ENCODE results near the gene ATAD3B.
A peak's percentile ranks its signal among the peaks of the same experiment; 100 is the strongest.
"Not testable (repeated sequence)": the region's sequence is repeated elsewhere in the genome, so short reads cannot be mapped to it uniquely, and the experiment has no call there.

ATAD3B gene

DNA sequence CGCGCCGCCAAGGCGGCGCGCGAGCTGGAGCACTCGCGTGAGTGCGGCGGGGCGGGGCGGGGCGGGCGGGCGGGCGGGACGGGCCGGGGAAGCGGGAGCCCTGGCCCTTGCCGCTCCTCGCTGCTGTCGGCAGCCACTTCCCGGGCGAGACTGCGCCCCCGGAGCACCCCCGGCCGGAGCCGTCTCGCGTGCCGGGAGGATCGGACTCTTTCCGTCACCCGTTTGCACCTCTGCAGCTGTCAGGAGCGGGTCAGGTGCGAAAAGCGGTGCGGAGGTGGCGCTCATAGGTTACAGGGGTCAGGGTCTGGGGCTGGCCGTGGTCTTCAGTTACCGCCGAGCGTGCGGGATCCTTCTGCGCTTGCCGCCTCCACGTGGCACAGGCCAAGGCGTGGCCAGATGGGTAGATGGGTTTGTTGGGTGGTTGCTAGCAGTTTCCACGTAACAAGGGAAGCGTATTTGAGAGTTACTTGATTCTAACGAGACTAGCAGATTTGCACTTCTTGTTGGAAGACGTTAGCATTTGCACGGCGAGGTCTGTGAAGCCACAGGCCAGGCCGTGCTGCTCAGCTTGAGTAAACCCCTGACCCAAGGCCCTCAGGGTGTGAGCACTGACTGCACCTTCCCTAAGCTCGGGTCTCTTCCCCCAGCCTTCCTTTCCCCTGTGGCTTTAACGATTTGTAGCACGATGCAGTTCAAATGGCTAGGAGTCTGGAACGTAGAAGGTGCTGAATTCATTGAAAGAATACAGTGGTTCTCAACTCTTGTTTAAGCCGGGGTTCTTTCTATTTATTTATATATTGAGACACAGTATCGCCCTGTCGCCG is 700 bp downstream of the ATAD3B start:
- Histone ChIP-seq H3K4me1 (ENCODE audit: control insufficient read depth in 1 of 2, insufficient read depth in 2 of 2, low read length in 2 of 2) (peaks cover 0 to 21% of the 10 kb centered on the region in 2 donors), H3K4me3 (ENCODE audit: low read depth in 1 of 2, low read length in 2 of 2) (peak overlapping the region; percentile 54 to 83)
- H3K9me3 ChIP-seq (ENCODE audit: control insufficient read depth in 1 of 2, low read length in 2 of 2); H3K36me3 ChIP-seq (ENCODE audit: control insufficient read depth in 1 of 2, insufficient read depth in 2 of 2, low read length in 2 of 2); H3K27ac ChIP-seq (ENCODE audit: low read length); H3K27me3 ChIP-seq (ENCODE audit: low read depth, low read length): not testable (repeated sequence)

DNA sequence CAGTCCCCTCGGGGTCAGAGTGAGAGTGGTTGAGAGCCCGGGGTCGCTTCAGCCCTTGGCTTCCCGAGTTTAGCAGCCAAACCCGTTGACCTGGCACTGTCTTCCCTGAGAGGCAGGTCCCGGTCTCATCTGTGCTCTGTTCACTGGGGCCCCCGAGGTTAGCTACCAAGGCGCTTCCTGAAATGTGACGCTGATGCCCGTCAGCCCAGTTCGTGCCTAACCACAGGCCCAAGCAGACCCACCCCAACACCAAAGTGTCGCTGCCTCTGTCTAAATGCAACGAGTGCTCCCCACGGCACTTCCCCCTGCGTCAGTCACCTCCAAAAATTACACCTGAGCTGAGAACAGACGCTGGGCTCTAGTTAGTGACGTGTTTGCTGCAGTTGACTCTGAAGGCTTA is 4.4 kb downstream of the ATAD3B start:
- H3K27me3 ChIP-seq (ENCODE audit: low read depth, low read length); H3K9me3 ChIP-seq (ENCODE audit: control insufficient read depth in 1 of 2, low read length in 2 of 2); H3K27ac ChIP-seq (ENCODE audit: low read length); H3K4me3 ChIP-seq (ENCODE audit: low read depth in 1 of 2, low read length in 2 of 2): not testable (repeated sequence)
- Histone ChIP-seq H3K4me1 (ENCODE audit: control insufficient read depth in 1 of 2, insufficient read depth in 2 of 2, low read length in 2 of 2) (peaks cover 0 to 12% of the 10 kb centered on the region in 2 donors), H3K36me3 (ENCODE audit: control insufficient read depth in 1 of 2, insufficient read depth in 2 of 2, low read length in 2 of 2) (peaks cover 9 to 25% of the 10 kb centered on the region in 2 donors)

DNA sequence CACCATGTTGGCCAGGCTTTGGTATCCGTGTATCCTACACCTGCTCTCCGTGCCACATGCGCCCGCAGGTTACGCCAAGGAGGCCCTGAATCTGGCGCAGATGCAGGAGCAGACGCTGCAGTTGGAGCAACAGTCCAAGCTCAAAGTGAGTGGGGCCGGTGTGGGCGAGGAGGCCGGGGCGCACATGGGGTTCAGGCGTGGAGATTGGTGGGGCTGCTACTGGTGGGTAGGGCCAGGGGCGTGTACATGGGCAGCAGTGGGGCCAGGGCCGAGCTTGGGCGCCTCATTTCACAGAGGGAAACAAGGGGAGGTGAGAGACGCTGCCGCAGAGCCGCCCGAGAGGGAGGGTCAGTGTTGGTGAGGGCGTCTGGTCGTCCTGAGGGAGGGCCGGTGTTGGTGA is 5.6 kb downstream of the ATAD3B start:
- no peak overlapping the region for H3K27ac ChIP-seq (ENCODE audit: low read length)
- no peak overlapping the region for H3K4me3 ChIP-seq (ENCODE audit: low read depth in 1 of 2, low read length in 2 of 2)
- H3K9me3 ChIP-seq (ENCODE audit: control insufficient read depth in 1 of 2, low read length in 2 of 2), result no peaks in the 10 kb centered on the region
- H3K4me1 ChIP-seq (ENCODE audit: control insufficient read depth in 1 of 2, insufficient read depth in 2 of 2, low read length in 2 of 2), result peaks cover 0 to 11% of the 10 kb centered on the region in 2 donors
- no peaks in the 10 kb centered on the region for H3K27me3 ChIP-seq (ENCODE audit: low read depth, low read length)
- peaks cover 9 to 26% of the 10 kb centered on the region in 2 donors for H3K36me3 ChIP-seq (ENCODE audit: control insufficient read depth in 1 of 2, insufficient read depth in 2 of 2, low read length in 2 of 2)

DNA sequence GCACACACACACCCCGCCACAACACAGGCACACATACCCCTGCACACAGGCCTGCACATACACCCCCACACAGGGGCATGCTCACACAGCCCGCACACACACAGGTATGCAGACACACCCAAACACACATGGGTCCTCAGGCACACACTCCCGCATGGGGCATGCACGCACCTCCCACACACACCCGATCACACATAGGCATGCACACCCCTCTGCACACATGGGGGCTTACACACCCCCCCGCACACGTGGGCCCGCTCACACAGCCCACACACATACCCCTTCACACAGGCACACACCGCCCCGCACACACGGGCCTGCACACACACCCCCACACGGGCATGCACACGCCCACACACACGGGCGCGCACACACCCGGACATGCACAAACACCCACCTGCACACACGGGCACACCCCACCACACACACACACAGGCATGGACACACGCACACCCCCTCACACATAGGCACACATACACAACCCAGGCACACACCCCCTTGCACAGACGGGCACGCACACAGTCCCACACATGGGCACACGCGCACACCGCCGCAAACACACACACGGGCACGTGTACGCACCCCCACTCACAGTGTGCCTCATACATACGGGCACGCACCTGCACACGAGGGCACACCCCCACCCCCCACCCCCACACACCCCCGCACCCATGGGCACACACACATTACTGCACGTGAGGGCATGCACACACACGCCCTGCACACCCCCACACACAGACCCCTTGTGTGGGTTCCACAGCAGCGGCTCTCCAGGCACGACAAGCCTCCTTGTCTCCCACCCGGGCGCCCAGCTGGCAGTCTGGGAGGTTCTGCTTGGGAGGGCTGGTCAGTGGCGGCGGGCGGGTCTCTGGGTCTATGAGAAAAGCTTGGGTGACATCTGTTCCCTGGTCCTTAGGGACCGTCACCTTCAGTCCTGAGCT is 8.3 kb downstream of the ATAD3B start:
- Histone ChIP-seq H3K4me3 (ENCODE audit: low read depth in 1 of 2, low read length in 2 of 2) (no peak overlapping the region), H3K9me3 (ENCODE audit: control insufficient read depth in 1 of 2, low read length in 2 of 2) (no peaks in the 10 kb centered on the region), H3K36me3 (ENCODE audit: control insufficient read depth in 1 of 2, insufficient read depth in 2 of 2, low read length in 2 of 2) (peaks cover 9 to 47% of the 10 kb centered on the region in 2 donors)

DNA sequence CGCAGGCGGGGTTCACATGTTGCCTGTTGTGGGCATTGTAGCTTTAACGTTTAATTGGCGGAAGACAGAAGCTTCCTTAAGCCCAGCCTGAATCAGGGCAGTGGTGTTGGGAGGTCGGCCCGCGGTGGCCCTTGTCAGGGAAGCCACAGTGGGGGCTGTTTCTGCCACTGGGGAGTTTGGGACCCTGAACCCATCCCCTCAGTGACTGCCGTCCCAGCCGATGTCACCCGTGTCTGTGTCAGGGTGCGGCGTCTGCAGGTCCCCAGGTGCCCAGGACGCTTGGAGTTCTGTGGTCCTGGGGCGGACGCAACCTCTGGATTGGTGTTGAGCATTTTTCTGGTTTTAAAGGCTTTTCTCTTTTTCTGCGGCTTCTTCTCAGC is 8.9 kb downstream of the ATAD3B start:
- not testable (repeated sequence) for H3K4me1 ChIP-seq (ENCODE audit: control insufficient read depth in 1 of 2, insufficient read depth in 2 of 2, low read length in 2 of 2); H3K27me3 ChIP-seq (ENCODE audit: low read depth, low read length); H3K4me3 ChIP-seq (ENCODE audit: low read depth in 1 of 2, low read length in 2 of 2); H3K9me3 ChIP-seq (ENCODE audit: control insufficient read depth in 1 of 2, low read length in 2 of 2); H3K27ac ChIP-seq (ENCODE audit: low read length)
- H3K36me3 ChIP-seq (ENCODE audit: control insufficient read depth in 1 of 2, insufficient read depth in 2 of 2, low read length in 2 of 2), result peaks cover 9 to 47% of the 10 kb centered on the region in 2 donors

More for the DNA sequence above, 8.3 kb downstream of the ATAD3B start:
- H3K4me1 ChIP-seq (ENCODE audit: control insufficient read depth in 1 of 2, insufficient read depth in 2 of 2, low read length in 2 of 2), result no peaks in the 10 kb centered on the region
- no peaks in the 10 kb centered on the region for H3K27me3 ChIP-seq (ENCODE audit: low read depth, low read length)
- H3K27ac ChIP-seq (ENCODE audit: low read length), result no peak overlapping the region

DNA sequence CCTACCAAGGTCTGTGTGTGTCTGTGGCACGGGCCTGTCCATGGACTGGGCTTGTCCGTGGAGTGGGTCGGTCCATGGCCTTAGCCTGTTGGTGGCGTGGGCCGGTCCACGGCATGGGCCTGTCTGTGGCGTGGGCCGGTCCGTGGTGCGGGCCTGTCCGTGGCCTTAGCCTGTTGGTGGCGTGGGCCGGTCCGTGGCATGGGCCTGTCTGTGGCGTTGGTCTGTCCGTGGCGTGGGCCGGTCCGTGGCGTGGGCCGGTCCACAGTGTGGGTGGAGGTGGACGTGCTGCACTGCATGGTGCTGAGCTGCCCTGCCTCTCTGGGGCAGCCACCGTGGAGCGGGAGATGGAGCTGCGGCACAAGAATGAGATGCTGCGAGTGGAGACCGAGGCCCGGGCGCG is 10.2 kb downstream of the ATAD3B start:
- not testable (repeated sequence) for H3K27ac ChIP-seq (ENCODE audit: low read length); H3K9me3 ChIP-seq (ENCODE audit: control insufficient read depth in 1 of 2, low read length in 2 of 2); H3K4me3 ChIP-seq (ENCODE audit: low read depth in 1 of 2, low read length in 2 of 2); H3K27me3 ChIP-seq (ENCODE audit: low read depth, low read length); H3K4me1 ChIP-seq (ENCODE audit: control insufficient read depth in 1 of 2, insufficient read depth in 2 of 2, low read length in 2 of 2)
- peaks cover 9 to 58% of the 10 kb centered on the region in 2 donors for H3K36me3 ChIP-seq (ENCODE audit: control insufficient read depth in 1 of 2, insufficient read depth in 2 of 2, low read length in 2 of 2)

DNA sequence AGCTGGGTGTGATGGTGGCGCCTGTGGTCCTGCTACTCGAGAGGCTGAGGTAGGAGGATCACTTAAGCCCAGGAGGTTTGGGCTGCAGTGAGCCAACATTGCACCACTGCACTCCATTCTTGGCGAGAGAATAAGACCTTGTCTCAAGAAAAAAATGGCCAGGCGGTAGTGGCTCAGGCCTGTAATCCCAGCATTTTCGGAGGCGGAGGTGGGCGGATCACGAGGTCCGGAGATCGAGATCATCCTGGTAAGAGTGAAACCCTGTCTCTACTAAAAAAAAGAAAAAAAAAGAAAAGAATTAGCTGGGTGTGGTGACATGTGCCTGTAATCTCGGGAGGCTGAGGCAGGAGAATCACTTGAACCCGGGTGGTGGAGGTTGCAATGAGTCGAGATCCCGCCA is 11.3 kb downstream of the ATAD3B start:
- Histone ChIP-seq H3K4me1 (ENCODE audit: control insufficient read depth in 1 of 2, insufficient read depth in 2 of 2, low read length in 2 of 2) (no peaks in the 10 kb centered on the region), H3K36me3 (ENCODE audit: control insufficient read depth in 1 of 2, insufficient read depth in 2 of 2, low read length in 2 of 2) (peaks cover 9 to 62% of the 10 kb centered on the region in 2 donors), H3K9me3 (ENCODE audit: control insufficient read depth in 1 of 2, low read length in 2 of 2) (no peaks in the 10 kb centered on the region)

DNA sequence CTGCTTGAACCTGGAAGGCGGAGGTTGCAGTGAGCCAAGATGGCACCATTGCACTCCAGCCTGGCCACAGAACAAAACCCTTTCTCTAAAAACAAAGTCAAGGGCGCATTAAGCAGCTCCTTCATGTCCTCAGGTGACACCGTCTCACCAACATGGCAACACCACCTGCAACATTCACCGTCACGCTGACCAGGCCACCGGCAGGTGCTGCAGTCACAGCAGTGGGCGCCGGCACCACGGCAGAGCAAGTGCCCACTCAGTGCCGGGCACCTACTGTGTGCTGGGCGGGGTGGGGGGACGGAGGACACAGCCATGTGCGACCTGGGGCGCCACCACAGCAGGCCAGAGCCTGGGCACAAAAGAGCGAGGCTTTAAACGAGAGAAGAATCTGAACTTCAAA is 12.1 kb downstream of the ATAD3B start:
- no peaks in the 10 kb centered on the region for H3K4me1 ChIP-seq (ENCODE audit: control insufficient read depth in 1 of 2, insufficient read depth in 2 of 2, low read length in 2 of 2)
- H3K36me3 ChIP-seq (ENCODE audit: control insufficient read depth in 1 of 2, insufficient read depth in 2 of 2, low read length in 2 of 2), result peaks cover 9 to 62% of the 10 kb centered on the region in 2 donors
- H3K4me3 ChIP-seq (ENCODE audit: low read depth in 1 of 2, low read length in 2 of 2), result no peak overlapping the region
- H3K9me3 ChIP-seq (ENCODE audit: control insufficient read depth in 1 of 2, low read length in 2 of 2), result no peaks in the 10 kb centered on the region
- no peaks in the 10 kb centered on the region for H3K27me3 ChIP-seq (ENCODE audit: low read depth, low read length)
- no peak overlapping the region for H3K27ac ChIP-seq (ENCODE audit: low read length)

More for the DNA sequence above, 11.3 kb downstream of the ATAD3B start:
- H3K27me3 ChIP-seq (ENCODE audit: low read depth, low read length), result no peaks in the 10 kb centered on the region
- no peak overlapping the region for H3K4me3 ChIP-seq (ENCODE audit: low read depth in 1 of 2, low read length in 2 of 2)
- no peak overlapping the region for H3K27ac ChIP-seq (ENCODE audit: low read length)

DNA sequence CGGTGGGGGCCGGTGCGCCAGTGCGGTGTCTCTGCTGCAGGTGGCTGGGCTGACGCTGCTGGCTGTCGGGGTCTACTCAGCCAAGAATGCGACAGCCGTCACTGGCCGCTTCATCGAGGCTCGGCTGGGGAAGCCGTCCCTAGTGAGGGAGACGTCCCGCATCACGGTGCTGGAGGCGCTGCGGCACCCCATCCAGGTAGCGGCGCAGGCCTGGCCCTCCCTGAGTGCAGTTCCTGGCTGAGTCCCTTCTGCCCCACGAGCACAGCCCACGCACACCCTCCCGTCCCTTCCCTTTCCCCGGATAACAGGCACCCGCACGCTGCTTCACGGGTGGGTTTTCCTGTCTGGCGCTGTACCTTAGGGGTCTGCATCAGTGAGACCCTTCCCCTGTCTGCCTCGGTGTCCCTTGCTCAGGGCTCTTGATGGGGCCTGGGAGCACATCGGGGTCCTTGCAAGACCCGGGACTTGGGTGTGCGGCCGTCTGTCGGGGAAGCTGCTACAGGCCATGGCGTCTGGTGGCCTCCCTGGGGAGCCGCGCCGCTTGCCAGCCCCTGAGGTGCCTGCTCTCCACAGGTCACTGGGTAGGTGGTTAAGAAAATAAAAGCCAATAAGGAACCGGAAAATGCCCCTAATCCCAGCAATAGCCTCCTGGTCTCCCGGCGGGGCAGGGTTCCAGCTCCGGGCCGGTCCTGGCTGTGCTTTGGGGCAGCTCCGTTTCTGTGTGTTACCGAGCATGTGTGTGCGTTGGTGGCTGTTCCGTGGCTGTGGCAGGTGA is 13.6 kb downstream of the ATAD3B start:
- H3K4me1 ChIP-seq (ENCODE audit: control insufficient read depth in 1 of 2, insufficient read depth in 2 of 2, low read length in 2 of 2); H3K9me3 ChIP-seq (ENCODE audit: control insufficient read depth in 1 of 2, low read length in 2 of 2); H3K27me3 ChIP-seq (ENCODE audit: low read depth, low read length); H3K27ac ChIP-seq (ENCODE audit: low read length); H3K4me3 ChIP-seq (ENCODE audit: low read depth in 1 of 2, low read length in 2 of 2): not testable (repeated sequence)
- H3K36me3 ChIP-seq (ENCODE audit: control insufficient read depth in 1 of 2, insufficient read depth in 2 of 2, low read length in 2 of 2), result peaks cover 5 to 64% of the 10 kb centered on the region in 2 donors

DNA sequence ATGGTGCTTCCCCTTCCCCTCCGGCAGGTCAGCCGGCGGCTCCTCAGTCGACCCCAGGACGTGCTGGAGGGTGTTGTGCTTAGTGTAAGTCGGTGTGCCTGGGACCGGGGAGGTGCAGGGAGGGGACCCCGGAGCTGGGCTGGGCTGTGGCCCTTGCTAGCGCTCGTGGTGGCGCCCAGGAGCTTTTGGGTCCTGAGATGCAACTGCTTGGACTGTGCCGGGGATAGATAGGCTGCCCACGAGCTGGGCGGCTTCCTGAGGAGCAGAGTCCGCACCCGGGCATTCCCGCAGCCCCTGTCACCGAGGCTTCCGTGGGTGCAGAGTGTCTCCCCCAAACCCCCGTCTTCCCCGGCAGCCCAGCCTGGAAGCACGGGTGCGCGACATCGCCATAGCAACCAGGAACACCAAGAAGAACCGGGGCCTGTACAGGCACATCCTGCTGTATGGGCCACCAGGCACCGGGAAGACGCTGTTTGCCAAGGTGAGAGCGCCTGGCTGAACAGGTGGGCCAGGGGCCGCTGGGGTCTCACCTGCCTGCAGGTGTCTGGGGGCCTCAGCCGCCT is 14.3 kb downstream of the ATAD3B start:
- peaks cover 5 to 66% of the 10 kb centered on the region in 2 donors for H3K36me3 ChIP-seq (ENCODE audit: control insufficient read depth in 1 of 2, insufficient read depth in 2 of 2, low read length in 2 of 2)
- not testable (repeated sequence) for H3K9me3 ChIP-seq (ENCODE audit: control insufficient read depth in 1 of 2, low read length in 2 of 2); H3K4me1 ChIP-seq (ENCODE audit: control insufficient read depth in 1 of 2, insufficient read depth in 2 of 2, low read length in 2 of 2); H3K27ac ChIP-seq (ENCODE audit: low read length); H3K4me3 ChIP-seq (ENCODE audit: low read depth in 1 of 2, low read length in 2 of 2); H3K27me3 ChIP-seq (ENCODE audit: low read depth, low read length)

Measured in muscle layer of duodenum (tissue), 2 donors.